Smooth muscle cell (in vitro differentiated cells): ENCODE data around the gene LPAR5. TPM values are rescaled to one million over a fixed set of nuclear protein-coding genes. Genes with fewer than 3 reads are reported as not detected.

Experiments
- DNase-seq: peaks from one replicate; lab custom pipeline; 2025; ENCODE audit not compliant: unreplicated experiment; lab: John Stamatoyannopoulos, UW
- H2AFZ ChIP-seq: fragments of 200-600 bp; sonication (generic); 2 replicates; pipeline ENCODE4 v1.6.0; 2016; ENCODE audit warnings: antibody characterized with exemption, low read depth, mild to moderate bottlenecking
- H3F3A ChIP-seq: fragments of 200-600 bp; sonication (generic); 2 replicates; pipeline ENCODE4 v1.6.0; 2017; ENCODE audit warnings: antibody characterized with exemption, low read depth
- H3K27ac ChIP-seq: fragments of 200-600 bp; sonication (generic); 2 replicates; pipeline ENCODE4 v1.5.1; 2016; ENCODE audit warnings: low read depth, mild to moderate bottlenecking
- H3K27me3 ChIP-seq: fragments of 200-600 bp; sonication (generic); 2 replicates; pipeline ENCODE4 v1.6.1; 2016; ENCODE audit warnings: low read depth, mild to moderate bottlenecking
- H3K36me3 ChIP-seq: fragments of 200-600 bp; sonication (generic); 2 replicates; pipeline ENCODE4 v1.5.1; 2016; ENCODE audit warnings: low read depth
- H3K4me1 ChIP-seq: fragments of 200-600 bp; sonication (generic); 2 replicates; pipeline ENCODE4 v1.5.1; 2016; ENCODE audit warnings: low read depth
- H3K4me2 ChIP-seq: fragments of 200-600 bp; sonication (generic); 2 replicates; pipeline ENCODE4 v1.6.0; 2016; ENCODE audit warnings: mild to moderate bottlenecking
- H3K4me3 ChIP-seq: fragments of 200-600 bp; sonication (generic); 2 replicates; pipeline ENCODE4 v1.5.1; 2016; ENCODE audit warnings: mild to moderate bottlenecking
- H3K79me2 ChIP-seq: fragments of 200-600 bp; sonication (generic); 2 replicates; pipeline ENCODE4 v1.6.0; 2016; ENCODE audit warnings: low read depth, mild to moderate bottlenecking
- H3K9ac ChIP-seq: fragments of 200-600 bp; sonication (generic); 2 replicates; pipeline ENCODE4 v1.6.0; 2016; ENCODE audit warnings: low read depth
- H3K9me3 ChIP-seq: fragments of 200-600 bp; sonication (generic); replicated peaks from 2 replicates; pipeline ENCODE4 v1.5.1; 2016; ENCODE audit warnings: low read depth
- H4K20me1 ChIP-seq: fragments of 200-600 bp; sonication (generic); 2 replicates; pipeline ENCODE4 v1.6.0; 2016; ENCODE audit warnings: low read depth
- WGBS: methylation state at CpG from one replicate; pipeline ENCODE4 v1.1.7; 2016; ENCODE audit warnings: low lambda C conversion rate; 5-methylcytosine and 5-hydroxymethylcytosine counted together
- polyA plus RNA-seq: library from polyadenylated mRNA; unstranded; fragments of >200 nt; fragmentation: Nextera tagmentation; extraction: Ambion mirVana; gene quantifications from 2 replicates; pipeline ENCODE4 v1.2.1, GENCODE V29; 2016
- total RNA-seq: library from RNA; depleted of rRNA; stranded (reverse); fragments of >200 nt; gene quantifications from 2 replicates; pipeline ENCODE4 v1.2.3, GENCODE V29; 2014
- TF ChIP-seq, protein P1 (sequence below): fragments of 200-600 bp; sonication (generic); IDR thresholded peaks from 2 replicates; pipeline ENCODE4 v1.5.1; 2017; ENCODE audit warnings: borderline replicate concordance, mild to moderate bottlenecking, antibody characterized with exemption; ENCODE audit not compliant: insufficient read depth, poor library complexity, severe bottlenecking

LPAR5 gene
- total and polyA plus RNA-seq, 2 experiments from 2014 or later = 1.8 to 2.0 TPM

DNA sequence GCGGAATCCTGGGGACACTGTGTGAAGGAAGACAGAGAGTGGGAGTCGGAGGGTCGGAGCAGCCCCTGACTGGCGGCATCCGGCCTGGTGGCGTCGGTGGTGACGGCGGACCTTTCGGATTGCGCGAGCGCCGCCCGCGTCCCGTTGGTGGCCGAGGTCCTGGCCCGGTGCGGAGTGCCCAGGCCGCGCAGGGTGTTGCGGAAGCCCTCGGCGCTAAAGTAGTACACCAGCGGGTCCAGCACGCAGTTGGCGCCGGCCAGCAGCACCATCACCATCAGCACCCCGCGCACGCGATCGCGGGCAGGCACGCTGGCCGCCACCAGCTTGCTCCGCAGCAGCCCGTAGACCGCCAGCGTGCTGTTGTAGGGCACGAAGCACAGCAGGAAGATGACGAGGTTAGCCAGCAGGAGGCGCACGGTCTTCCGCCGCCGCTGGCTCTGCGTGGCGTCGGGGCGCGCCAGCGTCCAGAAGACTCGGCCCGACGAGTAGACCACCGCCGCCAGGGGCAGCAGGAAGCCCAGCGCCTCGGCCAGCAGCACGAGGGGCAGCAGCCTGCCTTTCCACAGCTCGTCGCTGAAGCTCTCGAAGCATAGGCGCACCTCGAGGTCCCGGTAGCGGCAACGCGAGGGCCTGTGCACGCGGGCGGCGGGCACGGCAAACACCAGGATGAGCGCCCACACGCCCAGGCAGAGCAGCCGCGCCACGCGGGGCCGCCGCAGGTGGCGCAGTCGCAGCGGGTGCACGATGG, 15.4 kb downstream of the LPAR5 start:
- H3K4me2 ChIP-seq = peak overlapping the region; percentile 74

DNA sequence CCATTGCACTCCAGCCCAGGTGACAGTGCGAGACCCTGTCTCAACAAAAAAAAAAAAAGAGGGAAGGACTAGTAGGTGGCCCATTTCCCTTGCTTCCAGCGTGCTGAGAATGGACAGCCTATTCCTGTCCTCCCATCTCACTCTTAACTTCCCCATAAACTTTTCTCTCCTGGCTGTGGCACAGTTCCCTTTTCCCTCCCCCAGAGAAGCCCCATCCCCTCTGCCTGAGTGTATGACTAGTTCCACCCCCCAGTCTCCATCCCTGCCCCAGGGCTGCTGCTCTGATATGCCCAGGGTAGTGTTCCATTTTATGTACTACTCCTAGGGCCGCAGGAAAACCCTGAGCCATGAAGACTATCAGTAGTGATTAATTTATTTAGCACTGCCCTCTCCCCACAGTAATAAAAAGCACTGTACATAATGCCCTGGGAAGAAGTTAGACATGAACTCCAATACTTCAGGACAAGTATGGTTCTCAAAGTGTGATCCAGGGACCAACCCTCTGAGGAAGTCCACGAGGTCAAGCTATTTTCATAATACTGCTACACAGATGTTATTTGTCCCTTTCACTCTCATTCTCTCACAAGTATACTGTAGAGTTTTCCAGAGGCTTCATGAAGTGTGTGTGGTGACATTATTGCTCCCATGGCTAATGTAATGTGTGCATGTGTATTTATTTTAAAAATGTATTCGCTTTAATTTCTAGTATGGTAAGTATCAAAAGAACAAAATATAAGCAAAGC, 17.1 kb downstream of the LPAR5 start:
- no peaks in the 10 kb centered on the region for H3K36me3 ChIP-seq
- DNase-seq = no peak
- no peaks in the 10 kb centered on the region for H3K27me3 ChIP-seq
- no peak overlapping the region for H3K4me3 ChIP-seq
- H3K9me3 ChIP-seq = no peaks in the 10 kb centered on the region
- no peaks in the 10 kb centered on the region for H3K79me2 ChIP-seq
- no peaks in the 10 kb centered on the region for H4K20me1 ChIP-seq
- 85% methylated on average over 5 of the region's 5 CpGs for WGBS
- H3K4me1 ChIP-seq = no peaks in the 10 kb centered on the region
- H3K4me2 ChIP-seq = no peak overlapping the region
- H3K9ac ChIP-seq = no peak overlapping the region
- H3F3A ChIP-seq = peaks cover 6% of the 10 kb centered on the region
- TF ChIP-seq, protein P1, sequence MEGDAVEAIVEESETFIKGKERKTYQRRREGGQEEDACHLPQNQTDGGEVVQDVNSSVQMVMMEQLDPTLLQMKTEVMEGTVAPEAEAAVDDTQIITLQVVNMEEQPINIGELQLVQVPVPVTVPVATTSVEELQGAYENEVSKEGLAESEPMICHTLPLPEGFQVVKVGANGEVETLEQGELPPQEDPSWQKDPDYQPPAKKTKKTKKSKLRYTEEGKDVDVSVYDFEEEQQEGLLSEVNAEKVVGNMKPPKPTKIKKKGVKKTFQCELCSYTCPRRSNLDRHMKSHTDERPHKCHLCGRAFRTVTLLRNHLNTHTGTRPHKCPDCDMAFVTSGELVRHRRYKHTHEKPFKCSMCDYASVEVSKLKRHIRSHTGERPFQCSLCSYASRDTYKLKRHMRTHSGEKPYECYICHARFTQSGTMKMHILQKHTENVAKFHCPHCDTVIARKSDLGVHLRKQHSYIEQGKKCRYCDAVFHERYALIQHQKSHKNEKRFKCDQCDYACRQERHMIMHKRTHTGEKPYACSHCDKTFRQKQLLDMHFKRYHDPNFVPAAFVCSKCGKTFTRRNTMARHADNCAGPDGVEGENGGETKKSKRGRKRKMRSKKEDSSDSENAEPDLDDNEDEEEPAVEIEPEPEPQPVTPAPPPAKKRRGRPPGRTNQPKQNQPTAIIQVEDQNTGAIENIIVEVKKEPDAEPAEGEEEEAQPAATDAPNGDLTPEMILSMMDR = no peak
- H3K27ac ChIP-seq = no peak overlapping the region
- no peak overlapping the region for H2AFZ ChIP-seq

More for the DNA sequence above, 15.4 kb downstream of the LPAR5 start:
- H4K20me1 ChIP-seq = no peaks in the 10 kb centered on the region
- TF ChIP-seq, protein P1 = peak; percentile 53
- no peaks in the 10 kb centered on the region for H3K79me2 ChIP-seq
- no peak overlapping the region for H3K9ac ChIP-seq
- H3K4me3 ChIP-seq = no peak overlapping the region
- no peaks in the 10 kb centered on the region for H3K4me1 ChIP-seq
- H3F3A ChIP-seq = no peaks in the 10 kb centered on the region
- no peak for DNase-seq
- H3K36me3 ChIP-seq = no peaks in the 10 kb centered on the region
- no peaks in the 10 kb centered on the region for H3K27me3 ChIP-seq
- WGBS = 39% methylated on average over 78 of the region's 88 CpGs
- H3K27ac ChIP-seq = no peak overlapping the region
- H3K9me3 ChIP-seq = no peaks in the 10 kb centered on the region
- H2AFZ ChIP-seq = peak overlapping the region; percentile 43

DNA sequence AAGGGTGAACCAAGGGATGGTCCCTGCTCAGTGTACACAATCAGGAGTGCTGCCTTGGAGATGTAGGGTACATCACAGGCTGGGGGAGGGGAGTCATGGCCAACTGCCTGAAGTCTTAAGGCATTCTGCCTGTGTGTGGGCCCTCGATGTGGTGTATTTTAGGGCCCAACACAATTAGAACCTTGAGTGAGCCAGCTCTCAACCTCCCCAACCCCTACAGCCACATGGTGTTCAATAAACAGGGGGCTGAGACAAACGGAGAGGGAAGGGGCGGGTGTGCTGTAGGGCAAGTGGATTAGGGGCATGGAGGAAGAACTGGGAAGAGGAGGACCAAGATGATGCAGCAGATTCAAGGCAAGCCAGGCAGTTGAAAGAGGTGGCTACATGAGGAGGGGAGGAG, 20.0 kb downstream of the LPAR5 start:
- 98% methylated on average over 3 of the region's 3 CpGs for WGBS
- no peak overlapping the region for H2AFZ ChIP-seq
- no peak for DNase-seq

More for the DNA sequence above, 20.0 kb downstream of the LPAR5 start:
- Histone ChIP-seq H4K20me1 (no peaks in the 10 kb centered on the region), H3K4me3 (no peak overlapping the region), H3K9me3 (no peaks in the 10 kb centered on the region), H3K27me3 (no peaks in the 10 kb centered on the region), H3K36me3 (no peaks in the 10 kb centered on the region), H3K79me2 (no peaks in the 10 kb centered on the region), H3K4me1 (peaks cover 26% of the 10 kb centered on the region), H3K4me2 (no peak overlapping the region), H3F3A (peaks cover 25% of the 10 kb centered on the region), H3K9ac (no peak overlapping the region), H3K27ac (peak overlapping the region; percentile 19)
- TF ChIP-seq, protein P1 = no peak
